ENCODE results near the gene PXMP2. TPM values are rescaled to one million over a fixed set of nuclear protein-coding genes. Genes with fewer than 3 reads are reported as not detected.

PXMP2 gene
- total RNA-seq, 1 experiment from 2014 or later, result 39.9 TPM

DNA sequence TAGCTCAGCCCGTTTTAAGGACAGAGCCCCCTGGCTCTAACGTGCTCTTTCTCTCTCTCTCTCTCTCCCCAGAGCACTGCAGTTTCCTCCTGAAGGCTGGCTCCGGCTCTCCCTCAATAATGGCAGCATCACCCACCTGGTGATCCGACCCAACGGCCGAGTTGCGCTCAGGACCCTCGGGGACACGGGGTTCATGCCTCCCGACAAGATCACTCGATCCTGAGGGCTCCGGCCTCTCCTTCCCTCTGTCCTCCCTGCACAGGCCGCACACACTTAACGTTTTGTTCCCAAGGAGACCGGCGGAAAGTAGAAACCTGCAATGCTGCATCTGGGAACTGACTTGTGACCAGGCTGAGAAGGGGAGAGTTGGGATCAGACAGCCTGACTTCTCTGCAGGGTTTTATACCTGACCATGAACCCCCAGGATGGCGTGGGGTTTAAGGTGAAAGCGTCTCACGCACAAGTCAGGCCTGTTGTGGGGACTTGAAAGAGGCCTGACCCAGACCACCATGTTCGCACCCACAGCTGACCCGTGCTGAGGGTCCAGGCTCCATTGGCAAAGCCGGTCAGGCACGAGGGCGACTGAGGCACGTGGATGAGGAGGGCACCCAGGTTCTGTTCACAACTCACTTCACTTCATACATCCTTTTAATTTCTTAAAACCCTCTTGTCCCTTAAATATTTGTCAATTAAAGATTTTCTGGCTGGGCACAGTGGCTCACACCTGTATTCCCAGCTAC lies 33.4 kb downstream of the PXMP2 start:
- CTCF ChIA-PET, result interaction anchor here (0.7 kb wide), 1 partner anchor 253 kb away, joined by 5 read pairs; no protein-coding TSS in a partner anchor
- POLR2A ChIA-PET, result no interaction called here
- no peaks in the 10 kb centered on the region for H3K9me3 ChIP-seq
- TF ChIP-seq, protein P1, sequence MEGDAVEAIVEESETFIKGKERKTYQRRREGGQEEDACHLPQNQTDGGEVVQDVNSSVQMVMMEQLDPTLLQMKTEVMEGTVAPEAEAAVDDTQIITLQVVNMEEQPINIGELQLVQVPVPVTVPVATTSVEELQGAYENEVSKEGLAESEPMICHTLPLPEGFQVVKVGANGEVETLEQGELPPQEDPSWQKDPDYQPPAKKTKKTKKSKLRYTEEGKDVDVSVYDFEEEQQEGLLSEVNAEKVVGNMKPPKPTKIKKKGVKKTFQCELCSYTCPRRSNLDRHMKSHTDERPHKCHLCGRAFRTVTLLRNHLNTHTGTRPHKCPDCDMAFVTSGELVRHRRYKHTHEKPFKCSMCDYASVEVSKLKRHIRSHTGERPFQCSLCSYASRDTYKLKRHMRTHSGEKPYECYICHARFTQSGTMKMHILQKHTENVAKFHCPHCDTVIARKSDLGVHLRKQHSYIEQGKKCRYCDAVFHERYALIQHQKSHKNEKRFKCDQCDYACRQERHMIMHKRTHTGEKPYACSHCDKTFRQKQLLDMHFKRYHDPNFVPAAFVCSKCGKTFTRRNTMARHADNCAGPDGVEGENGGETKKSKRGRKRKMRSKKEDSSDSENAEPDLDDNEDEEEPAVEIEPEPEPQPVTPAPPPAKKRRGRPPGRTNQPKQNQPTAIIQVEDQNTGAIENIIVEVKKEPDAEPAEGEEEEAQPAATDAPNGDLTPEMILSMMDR (IDR thresholded peaks at IDR 0.05; ENCODE audit: insufficient read depth in 1 of 2, low read depth in 1 of 2, low read length in 1 of 2, severe bottlenecking in 1 of 2, unreplicated experiment in 1 of 2), result no peak
- no TSS peak for BruUV-seq (replicated peaks)
- DNase-seq, result no peak
- Mint-ChIP-seq H3K9me3 (ENCODE audit: unreplicated experiment) (no peaks in the 10 kb centered on the region), H3K4me1 (ENCODE audit: low read depth, unreplicated experiment) (no peaks in the 10 kb centered on the region), H3K27me3 (ENCODE audit: insufficient read depth, unreplicated experiment) (no peaks in the 10 kb centered on the region), H3K4me3 (ENCODE audit: unreplicated experiment) (no peak overlapping the region), H3K27ac (ENCODE audit: unreplicated experiment) (no peak overlapping the region), H3K36me3 (ENCODE audit: insufficient read depth, unreplicated experiment) (peaks cover 100% of the 10 kb centered on the region)
- intact Hi-C loops (cut with micrococcal nuclease; ENCODE audit: unreplicated experiment), result no loop called here
- H3K36me3 ChIP-seq (ENCODE audit: control insufficient read depth, insufficient read depth, low read length), result peaks cover 3% of the 10 kb centered on the region
- no peaks in the 10 kb centered on the region for H3K4me1 ChIP-seq
- no peak overlapping the region for H3K4me3 ChIP-seq (ENCODE audit: low read depth, low read length)
- no peaks in the 10 kb centered on the region for H3K27me3 ChIP-seq (replicated peaks; ENCODE audit: control insufficient read depth, insufficient read depth, low read length)

DNA sequence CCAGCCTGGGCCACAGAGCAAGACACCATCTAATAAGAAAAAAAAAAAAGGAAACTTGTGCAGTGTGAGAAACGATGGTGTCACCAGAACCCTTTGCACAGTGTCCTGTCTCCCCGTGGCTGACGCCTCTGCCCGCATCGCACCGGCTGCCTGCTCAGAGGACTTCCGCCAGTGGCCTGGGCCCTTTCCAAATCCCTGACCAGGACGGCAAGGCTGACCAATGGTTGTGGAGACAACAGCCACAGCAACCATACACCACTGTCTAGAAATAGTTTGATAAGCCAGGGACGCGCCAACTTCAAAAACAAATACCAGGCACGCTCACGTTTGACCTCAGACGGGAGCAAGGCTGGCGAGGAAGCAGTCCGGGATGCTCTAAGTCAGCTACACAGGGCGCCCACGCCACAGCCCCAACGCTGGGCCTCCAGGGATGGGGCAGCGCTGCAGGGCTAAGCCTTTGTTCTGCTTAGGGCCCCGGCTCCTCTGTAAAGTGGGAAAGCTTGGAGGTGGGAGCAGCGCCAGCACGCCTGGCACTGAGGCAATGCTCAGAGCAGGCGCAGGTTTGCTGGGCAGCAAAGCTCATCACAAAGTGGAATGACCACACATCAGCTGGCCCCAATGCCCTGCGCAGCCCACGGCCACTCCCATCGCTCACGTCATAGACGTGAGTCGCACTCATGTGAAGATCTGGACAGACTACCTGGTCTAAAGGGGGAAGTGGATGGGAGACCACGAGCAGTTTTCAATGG lies 35.8 kb downstream of the PXMP2 start:
- DNase-seq, result no peak
- ChIA-PET CTCF (no interaction called here), POLR2A (no interaction called here)
- Histone ChIP-seq H3K4me1 (no peaks in the 10 kb centered on the region), H3K9me3 (no peaks in the 10 kb centered on the region), H3K4me3 (ENCODE audit: low read depth, low read length) (no peak overlapping the region), H3K27me3 (replicated peaks; ENCODE audit: control insufficient read depth, insufficient read depth, low read length) (no peaks in the 10 kb centered on the region), H3K36me3 (ENCODE audit: control insufficient read depth, insufficient read depth, low read length) (peaks cover 5% of the 10 kb centered on the region)
- Mint-ChIP-seq H3K27ac (ENCODE audit: unreplicated experiment) (peak overlapping the region; percentile 50), H3K36me3 (ENCODE audit: insufficient read depth, unreplicated experiment) (peaks cover 100% of the 10 kb centered on the region), H3K9me3 (ENCODE audit: unreplicated experiment) (no peaks in the 10 kb centered on the region), H3K4me3 (ENCODE audit: unreplicated experiment) (no peak overlapping the region), H3K27me3 (ENCODE audit: insufficient read depth, unreplicated experiment) (no peaks in the 10 kb centered on the region), H3K4me1 (ENCODE audit: low read depth, unreplicated experiment) (no peaks in the 10 kb centered on the region)
- intact Hi-C loops (cut with micrococcal nuclease; ENCODE audit: unreplicated experiment), result no loop called here
- TF ChIP-seq, protein P1 (IDR thresholded peaks at IDR 0.05; ENCODE audit: insufficient read depth in 1 of 2, low read depth in 1 of 2, low read length in 1 of 2, severe bottlenecking in 1 of 2, unreplicated experiment in 1 of 2), result no peak
- no TSS peak for BruUV-seq (replicated peaks)

DNA sequence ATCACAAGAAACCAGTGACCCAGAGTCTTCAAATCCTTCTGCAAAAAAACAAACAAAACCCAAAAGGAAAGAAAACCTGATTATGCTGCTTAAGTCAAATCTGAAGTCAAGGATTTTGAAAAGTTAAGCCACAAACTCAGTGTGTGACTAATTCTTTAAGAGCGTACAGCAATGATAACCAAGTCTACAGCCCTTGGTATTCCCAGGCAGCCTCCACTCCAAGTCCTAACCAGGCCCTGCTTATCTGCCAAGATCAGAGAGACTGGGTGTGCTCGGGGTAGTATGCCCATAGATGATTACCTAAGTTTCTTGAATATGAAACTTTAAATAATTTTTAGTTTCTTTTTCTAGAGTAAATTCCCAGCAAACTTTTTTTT lies 36.4 kb downstream of the PXMP2 start:
- H3K4me3 Mint-ChIP-seq (ENCODE audit: unreplicated experiment), result no peak overlapping the region
- CTCF ChIA-PET, result no interaction called here
- Histone ChIP-seq H3K9me3 (no peaks in the 10 kb centered on the region), H3K27me3 (replicated peaks; ENCODE audit: control insufficient read depth, insufficient read depth, low read length) (no peaks in the 10 kb centered on the region), H3K4me3 (ENCODE audit: low read depth, low read length) (no peak overlapping the region), H3K36me3 (ENCODE audit: control insufficient read depth, insufficient read depth, low read length) (peaks cover 5% of the 10 kb centered on the region), H3K4me1 (no peaks in the 10 kb centered on the region)
- DNase-seq, result no peak
- no peaks in the 10 kb centered on the region for H3K9me3 Mint-ChIP-seq (ENCODE audit: unreplicated experiment)
- H3K4me1 Mint-ChIP-seq (ENCODE audit: low read depth, unreplicated experiment), result no peaks in the 10 kb centered on the region
- intact Hi-C loops (cut with micrococcal nuclease; ENCODE audit: unreplicated experiment), result no loop called here
- no TSS peak for BruUV-seq (replicated peaks)
- peaks cover 100% of the 10 kb centered on the region for H3K36me3 Mint-ChIP-seq (ENCODE audit: insufficient read depth, unreplicated experiment)
- H3K27ac Mint-ChIP-seq (ENCODE audit: unreplicated experiment), result no peak overlapping the region
- no peaks in the 10 kb centered on the region for H3K27me3 Mint-ChIP-seq (ENCODE audit: insufficient read depth, unreplicated experiment)
- POLR2A ChIA-PET, result no interaction called here
- TF ChIP-seq, protein P1 (IDR thresholded peaks at IDR 0.05; ENCODE audit: insufficient read depth in 1 of 2, low read depth in 1 of 2, low read length in 1 of 2, severe bottlenecking in 1 of 2, unreplicated experiment in 1 of 2), result no peak
